HUDEP-2 (cell line): ENCODE measurements around the gene ELOVL2.
"Not testable (repeated sequence)": the region's sequence is repeated elsewhere in the genome, so short reads cannot be mapped to it uniquely, and the experiment has no call there.

Source experiments
- DNase-seq, 76 experiments: peaks; one replicate each; lab custom pipeline; 2025; ENCODE audit not compliant: unreplicated experiment in 76 of 76; lab: John Stamatoyannopoulos, UW

Gene ELOVL2, protein sequence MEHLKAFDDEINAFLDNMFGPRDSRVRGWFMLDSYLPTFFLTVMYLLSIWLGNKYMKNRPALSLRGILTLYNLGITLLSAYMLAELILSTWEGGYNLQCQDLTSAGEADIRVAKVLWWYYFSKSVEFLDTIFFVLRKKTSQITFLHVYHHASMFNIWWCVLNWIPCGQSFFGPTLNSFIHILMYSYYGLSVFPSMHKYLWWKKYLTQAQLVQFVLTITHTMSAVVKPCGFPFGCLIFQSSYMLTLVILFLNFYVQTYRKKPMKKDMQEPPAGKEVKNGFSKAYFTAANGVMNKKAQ

DNA sequence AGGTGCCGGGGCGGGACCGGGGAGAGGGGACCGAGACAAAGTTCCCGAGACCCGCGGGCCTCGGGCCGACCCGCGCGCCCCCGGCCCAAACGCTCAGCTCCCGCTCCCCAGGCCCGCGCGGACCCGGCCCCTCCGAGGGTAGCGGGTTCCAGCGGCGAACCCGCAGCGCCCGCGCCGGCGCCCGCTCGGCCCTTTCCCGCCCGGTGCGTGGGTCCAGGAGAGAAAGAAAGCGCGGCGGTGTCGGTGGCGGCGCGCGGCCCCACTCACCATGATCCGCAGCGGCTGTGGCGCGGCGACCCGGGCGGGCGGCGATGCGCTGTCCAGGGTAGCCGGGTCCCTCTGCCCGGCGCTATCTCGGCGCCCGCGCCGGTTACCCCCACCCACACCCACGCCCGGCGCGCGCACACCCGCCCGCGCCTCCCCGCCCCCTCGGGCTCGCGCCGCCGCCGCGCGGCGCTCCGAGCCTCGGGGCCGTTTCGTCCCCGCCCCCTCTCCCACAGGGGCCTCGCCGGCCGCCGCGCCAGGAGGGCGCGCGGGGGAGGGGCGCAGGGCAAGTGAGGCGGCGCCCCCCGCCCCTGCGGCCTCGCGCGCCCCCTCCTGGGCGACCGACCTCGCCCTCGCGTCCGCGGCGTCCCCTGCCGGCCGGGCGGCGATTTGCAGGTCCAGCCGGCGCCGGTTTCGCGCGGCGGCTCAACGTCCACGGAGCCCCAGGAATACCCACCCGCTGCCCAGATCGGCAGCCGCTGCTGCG is at the start of gene ELOVL2:
Gene ELOVL2 (minus strand): TSS at position 345 of the 751 bp plus-strand sequence. CDS start 75 bp downstream, at position 270.
- peak in 53 of 76 experiments; percentile 23 to 85 (median 59) for DNase-seq

DNA sequence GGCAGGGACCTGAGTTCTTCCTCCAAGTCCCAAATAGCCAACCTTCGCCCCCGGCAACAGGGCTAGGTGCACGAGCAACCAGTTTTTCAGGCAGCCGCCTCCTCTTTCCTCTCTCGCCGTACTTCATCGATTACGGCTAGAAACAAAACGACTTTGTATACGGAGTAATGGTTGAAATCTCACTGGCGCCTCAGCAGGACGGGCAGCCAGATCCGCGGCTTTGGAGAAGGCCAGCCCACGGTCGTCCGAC is 49.2 kb upstream of the ELOVL2 start:
- DNase-seq = peak in 2 of 76 experiments; percentile 57 to 74

DNA sequence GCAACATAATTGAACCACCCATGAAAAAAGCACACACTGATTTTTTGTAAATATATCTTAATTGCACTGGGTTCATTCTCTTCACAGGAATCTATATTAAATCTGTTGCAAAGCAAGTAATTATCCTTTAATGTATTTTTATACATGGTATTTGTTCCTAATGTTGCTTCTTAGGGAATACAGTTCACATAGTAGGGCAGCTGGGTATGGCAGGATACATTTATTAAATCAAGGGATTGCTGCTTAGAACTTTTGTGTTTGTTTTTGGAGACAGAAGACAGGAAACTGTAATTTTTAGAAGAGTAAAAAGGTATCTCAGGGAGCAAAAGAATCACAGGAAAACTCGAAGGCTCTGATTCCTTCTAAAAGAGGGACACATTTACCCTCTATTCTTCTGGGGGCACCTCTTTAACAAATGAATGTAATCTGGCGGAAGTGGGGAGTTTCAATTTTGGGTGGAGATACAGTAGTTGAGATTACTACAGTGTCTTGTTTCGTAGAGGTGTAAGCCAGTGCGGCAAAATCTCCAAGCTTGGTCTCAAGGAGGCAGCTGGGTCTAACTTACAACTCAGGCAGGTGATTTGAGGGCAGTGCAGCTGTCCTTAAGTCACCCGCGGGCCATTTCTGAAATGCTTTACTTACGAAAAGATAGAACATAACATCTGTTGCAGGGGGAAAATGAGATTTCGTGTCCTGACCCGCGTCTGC is 48.7 kb upstream of the ELOVL2 start:
- peak in 3 of 76 experiments; percentile 50 to 64 (median 63) for DNase-seq

DNA sequence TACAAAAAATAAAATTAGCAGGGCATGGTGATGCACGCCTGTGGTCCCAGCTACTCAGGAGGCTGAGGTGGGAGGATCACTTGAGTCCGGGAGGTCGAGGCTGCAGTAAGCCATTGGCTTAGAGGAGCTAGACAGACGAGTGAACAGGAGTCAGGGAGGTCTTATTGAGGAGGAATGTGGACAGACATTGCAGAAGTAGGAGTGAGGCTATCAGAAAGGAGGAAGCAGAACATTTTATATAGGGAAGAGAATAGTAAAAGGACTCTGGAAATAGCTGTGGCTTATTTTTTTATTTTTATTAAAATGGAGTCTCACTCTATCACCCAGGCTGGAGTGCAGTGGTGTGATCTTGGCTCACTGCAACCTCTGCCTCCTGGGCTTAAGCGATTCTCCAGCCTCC is 47.0 kb upstream of the ELOVL2 start:
- DNase-seq = not testable (repeated sequence)

DNA sequence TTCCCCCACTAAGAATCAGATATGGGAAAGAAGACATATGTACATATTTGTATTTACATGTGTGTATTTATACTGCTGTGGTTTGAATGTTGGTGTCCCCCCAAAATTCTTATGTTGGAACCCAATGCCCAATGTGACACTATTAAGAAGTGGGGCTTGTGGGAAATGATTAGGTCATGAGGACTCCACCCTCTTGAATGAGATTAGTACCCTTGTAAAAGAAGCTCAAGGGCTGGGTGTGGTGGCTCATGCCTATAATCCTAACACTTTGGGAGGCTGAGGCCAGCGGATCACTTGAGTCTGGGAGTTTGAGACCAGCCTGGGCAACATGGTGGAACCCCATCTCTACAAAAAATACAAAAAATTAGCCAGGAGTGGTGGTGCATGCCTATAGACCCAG is 45.6 kb upstream of the ELOVL2 start:
- peak in 1 of 76 experiments; percentile 9 for DNase-seq

DNA sequence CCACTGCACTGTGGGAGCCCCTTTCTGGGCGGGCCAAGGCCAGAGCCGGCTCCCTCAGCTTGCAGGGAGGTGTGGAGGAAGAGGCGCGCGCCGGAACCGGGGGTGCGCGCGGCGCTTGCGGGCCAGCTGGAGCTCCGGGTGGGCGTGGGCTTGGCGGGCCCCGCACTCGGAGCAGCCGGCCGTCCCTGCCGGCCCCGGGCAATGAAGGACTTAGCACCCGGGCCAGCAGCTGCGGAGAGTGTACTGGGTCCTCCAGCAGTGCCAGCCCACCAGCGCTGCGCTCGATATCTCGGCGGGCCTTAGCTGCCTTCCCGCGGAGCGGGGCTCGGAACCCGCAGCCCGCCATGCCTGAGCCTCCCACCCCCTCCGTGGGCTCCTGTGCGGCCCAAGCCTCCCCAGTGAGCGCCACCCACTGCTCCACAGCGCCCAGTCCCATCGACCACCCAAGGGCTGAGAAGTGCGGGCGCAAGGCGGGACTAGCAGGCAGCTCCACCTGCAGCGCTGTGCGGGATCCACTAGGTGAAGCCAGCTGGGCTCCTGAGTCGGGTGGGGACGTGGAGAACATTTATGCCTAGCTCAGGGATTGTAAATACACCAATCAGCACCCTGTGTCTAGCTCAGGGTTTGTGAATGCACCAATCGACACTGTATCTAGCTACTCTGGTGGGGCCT is 43.2 kb upstream of the ELOVL2 start:
- DNase-seq = not testable (repeated sequence)

DNA sequence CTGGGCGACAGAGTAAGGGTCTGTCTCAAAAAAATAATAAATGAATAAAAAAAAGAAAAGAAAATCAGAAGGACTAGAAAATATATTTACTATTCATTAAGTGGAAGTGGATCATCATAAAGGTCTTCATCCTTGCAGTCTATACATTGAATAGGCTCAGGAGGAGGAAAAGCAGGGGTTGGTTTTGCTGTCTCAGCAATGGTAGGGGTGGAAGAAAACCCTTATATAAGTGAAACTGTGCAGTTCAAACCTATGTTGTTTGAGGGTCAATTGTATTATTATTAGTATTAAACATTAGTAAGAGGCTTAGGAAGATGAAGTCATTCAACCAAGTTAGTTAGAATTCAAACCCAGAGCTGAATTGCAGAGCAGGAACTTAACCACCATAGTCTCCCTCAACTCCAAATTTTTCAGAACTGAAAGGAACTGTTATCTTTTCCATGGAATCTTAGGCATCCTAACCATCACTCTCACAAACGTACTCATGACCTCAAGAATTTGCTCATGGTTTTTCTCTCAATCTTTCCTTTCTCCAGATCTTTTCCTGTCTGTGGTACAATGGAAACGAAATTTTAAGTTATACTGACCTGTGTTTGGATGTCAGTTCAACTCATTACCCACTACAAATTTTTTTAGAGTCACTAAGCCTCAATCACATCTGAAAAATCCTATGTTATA is 41.8 kb upstream of the ELOVL2 start:
- DNase-seq = no peak

DNA sequence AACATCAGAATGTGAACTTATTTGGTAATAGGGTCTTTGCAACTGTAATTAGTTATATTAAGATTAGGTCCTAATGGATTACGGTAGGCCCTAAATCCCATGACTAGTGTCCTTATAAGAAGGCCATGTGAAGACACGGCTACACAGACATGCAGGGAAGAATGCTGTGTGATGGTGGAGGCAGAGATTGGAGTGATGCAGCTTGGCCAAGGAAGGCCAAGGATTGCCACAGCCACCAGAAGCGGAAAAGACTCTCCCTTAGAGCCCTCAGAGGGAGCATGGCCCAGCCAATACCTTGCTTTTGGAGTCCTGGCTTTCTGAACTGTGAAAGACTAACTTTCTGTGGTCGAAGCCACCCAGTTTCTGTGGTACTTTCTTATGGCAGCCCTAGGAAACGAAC is 39.9 kb upstream of the ELOVL2 start:
- DNase-seq = no peak

DNA sequence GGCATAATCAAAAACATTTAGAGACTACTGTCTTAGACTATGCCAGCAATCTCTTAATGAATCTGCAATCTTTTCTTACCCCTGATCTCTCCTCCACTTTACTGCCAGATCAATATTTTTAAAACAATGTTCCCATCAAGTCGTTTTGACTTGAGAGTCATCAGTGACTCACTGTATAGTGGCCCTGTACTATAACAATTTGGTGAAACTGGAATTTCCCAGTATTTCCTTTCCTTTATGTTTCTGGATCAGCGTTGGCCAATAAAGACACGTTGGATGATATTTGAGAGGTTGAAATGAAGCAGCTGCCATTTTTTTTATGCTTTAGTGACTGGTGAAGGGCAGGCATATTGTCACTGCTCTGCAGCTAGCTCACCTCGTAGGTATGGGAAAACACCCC is 39.4 kb upstream of the ELOVL2 start:
- DNase-seq = no peak

DNA sequence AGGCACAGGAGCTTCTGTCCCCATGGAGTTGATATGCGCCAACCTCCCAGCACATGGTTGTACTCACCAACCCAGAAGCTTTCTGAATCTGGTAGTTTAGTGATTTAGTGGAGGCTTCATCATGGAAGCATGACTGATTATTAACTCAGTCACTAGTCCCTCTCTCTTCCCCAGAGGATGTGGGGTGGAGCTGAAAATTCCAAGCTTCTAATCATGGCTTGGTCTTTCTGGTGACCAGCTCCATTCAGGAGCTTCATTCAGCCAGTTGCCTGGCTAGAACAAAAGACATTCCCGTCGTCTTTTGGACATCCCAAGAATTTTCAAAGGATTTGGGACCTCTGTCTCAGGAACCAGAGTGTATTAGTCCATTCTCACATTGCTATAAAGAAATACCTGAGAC is 36.2 kb upstream of the ELOVL2 start:
- DNase-seq = no peak

DNA sequence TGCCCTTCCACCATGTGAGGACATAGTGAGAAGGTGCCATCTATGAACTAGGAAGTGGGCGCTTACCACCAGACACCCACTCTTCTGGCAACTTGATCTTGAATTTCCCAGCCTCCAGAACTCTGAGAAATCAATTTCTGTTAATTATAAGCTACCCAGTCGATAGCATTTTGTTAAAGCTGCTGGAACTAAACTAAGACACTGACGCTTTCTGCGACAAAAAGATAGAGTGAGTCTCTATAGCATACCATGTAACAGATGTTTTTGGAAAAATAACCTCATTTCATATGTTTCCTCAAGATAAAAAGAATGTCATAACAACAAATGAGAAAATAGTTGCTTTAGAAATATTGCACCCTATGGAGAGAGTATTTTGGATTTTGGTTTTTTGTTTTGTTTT is 34.2 kb upstream of the ELOVL2 start:
- no peak for DNase-seq

DNA sequence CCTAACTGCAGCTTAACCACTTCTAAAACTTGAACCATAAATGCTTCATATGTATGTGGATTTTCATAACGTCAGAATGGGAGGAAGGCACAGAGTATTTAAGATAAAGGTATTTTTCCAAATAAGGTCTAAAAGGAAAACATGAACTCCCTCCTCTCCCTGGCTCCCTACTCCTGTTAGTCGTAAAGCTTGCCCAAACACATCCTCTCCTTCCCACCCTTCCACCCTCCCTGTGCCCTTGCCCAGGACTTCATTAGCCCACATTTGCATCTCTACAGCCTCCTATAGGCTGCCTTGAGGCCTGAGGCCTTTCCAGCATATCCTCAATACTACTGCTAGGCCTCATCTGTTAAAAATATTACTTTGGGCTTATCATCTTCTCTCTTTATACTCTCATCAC is 32.4 kb upstream of the ELOVL2 start:
- DNase-seq = no peak

DNA sequence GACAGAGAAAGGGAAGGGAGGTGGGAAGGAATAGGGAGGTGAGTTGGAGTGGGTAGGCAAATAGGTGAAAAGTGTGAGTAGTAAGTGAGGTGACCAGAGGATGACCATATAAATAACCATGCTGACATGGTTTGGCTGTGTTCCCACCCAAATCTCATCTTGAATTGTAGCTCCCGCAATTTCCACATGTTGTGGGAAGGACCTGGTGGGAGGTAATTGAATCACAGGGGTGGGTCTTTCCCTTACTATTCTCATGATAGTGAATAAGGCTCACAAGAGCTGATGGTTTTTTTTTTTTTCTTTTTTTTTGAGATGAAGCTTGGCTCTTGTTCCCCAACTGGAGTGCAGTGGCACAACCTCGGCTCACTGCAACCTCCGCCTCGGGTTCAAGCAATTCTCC is 28.0 kb upstream of the ELOVL2 start:
- no peak for DNase-seq

DNA sequence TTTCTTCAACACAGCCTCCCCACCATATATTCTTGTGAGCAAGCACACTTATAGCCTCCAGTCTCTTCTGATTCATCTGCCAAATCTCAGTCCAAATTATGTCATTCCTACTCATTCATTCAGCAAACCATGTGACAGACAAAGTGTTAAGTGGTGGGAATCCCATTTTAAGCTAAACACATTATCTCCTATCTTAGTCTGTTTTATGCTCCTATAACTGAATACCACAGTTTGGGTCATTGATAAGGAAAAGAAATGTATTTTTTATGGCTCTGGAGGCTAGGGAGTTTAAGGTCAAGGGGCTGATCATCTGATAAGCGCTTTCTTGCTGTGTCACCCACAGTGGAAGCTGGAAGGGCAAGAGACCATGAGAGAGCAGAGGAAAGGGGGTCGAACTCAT is 25.7 kb upstream of the ELOVL2 start:
- peak in 14 of 76 experiments; percentile 13 to 53 (median 40) for DNase-seq

DNA sequence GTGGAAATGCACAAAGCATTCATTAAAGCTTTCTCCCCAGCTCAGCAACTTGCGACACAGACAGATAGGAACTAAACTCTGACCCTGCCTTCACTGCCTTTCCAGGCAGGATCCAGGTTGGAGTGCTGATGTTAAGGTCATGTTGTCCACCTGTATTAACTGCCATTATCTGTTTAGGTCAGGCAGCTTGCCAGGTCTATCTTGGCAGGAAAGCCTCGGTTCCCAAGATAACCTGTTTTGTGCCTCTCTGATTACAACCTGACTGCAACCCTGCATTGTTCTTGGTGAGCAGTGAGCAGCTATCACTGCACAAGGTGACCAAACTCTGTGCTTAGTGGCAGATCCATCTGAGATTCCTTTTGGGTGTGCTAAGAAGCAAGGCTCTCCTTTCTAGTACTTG is 23.2 kb upstream of the ELOVL2 start:
- DNase-seq = peak in 8 of 76 experiments; percentile 14 to 39 (median 28)

DNA sequence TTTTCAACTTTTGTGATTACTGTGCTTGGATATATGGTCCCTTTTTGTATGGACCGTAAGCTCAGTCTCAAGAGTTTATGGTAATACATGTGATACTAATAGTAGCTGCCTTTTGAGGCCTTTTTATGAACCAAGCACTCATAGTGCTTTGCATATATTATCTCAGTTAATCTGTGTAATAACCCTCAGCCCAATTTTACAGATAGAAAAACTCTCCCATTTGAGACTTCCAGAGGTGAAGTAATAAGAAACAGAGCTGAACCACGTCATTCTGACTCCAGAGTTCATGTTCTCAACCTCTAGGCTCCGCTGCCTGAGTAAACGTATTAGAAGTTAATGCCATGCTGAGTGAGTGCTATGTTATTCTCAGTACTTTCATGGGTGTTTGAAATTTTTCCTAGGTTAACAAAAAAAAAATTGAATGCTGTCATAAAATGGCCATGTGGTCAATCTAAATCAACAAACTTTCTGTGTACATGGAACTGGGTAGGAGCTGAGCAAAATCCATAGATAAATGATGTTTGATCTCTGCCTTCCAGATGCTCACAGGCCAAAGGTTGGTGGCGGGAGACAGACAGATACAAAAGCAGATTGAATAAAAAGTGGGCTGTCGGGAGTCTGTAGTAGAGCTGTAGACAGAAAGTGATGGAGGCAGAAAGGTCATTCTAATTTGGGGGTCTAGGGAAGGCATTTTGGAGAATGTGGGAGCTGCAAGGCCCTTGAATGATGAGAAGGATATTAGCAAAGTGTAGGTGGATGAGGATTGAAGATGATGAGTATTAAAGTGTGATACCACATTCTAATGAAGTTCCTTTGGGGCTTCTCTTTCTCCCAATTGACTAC is 22.6 kb upstream of the ELOVL2 start:
- DNase-seq = no peak

DNA sequence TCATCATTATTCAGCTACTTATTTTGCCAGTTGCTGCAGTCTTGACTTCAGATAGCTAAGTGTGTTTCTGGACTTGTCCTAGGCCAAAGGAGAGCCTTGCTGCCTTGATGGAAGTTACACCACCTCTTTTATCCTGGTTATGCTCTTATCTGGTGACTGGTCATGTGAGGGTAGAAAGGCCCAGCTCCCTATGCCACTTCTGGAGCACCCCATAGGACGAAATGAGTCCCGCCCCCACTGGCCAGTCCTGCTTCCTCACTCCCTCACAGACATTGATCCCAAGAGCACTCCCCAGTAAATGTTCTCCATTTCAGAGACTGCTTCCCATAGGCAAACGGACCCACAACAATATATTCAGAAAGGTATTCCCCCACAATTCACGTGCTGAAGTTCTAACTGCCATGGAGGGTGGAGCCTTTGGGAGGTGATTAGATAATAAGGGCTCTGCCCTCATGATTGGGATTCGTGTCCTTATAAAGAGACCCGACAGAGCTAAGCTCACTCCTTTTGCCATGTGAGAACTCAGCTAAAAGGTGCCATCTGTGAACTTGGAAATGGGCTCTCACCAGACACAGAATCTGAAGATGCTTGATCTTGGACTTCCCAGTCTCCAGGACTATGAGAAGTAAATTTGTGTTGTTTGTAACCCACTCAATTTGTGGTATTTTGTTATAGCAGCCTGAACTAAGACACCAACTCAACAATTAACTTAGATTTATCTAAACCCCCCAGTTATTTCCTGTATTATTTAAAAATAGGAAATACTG is 21.5 kb upstream of the ELOVL2 start:
- peak in 40 of 76 experiments; percentile 12 to 82 (median 51) for DNase-seq

DNA sequence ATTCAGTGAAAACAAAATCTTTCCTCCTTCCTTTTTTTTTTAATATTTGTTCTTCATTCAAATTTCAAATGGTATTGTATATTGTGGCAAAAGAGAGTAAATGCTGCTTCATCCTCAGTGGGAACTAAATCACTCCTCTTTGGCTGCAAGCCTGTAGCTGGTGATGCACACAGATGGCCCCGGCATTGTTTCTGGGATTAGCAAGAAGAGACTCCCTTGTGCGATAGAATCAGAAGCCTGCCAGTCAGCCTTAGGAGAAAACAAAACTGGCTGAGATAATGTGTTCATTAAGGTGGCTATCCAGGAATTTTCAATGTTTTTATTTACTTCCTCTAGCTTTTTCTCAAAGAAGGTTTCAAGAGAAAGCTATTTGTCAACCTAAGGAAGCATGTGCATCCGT is 20.7 kb upstream of the ELOVL2 start:
- no peak for DNase-seq

DNA sequence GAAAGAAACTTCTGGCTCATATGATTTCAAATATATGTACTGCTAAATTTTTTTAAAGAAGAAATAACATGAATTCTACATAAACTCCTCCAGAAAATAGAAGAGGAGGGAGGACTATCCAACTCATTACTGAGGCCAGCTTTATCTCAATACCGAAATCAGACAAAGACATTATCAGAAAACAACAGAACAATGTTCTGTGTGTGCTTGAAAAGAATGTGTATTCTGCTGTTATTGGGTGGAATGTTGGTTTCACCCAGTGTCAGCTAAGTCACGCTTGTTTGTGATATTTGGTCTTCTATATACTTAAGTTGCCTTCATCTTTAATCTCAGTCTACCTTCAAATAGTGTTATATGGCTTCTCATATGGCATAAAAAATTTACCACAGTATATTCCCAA is 18.6 kb upstream of the ELOVL2 start:
- peak in 26 of 76 experiments; percentile 9 to 80 (median 43) for DNase-seq
